A673 (cell line): Measurements from ENCODE around the gene ECHS1. TPM values are rescaled to one million over a fixed set of nuclear protein-coding genes. Genes with fewer than 3 reads are reported as not detected.

Experiments used
- BruUV-seq: library from RNA; stranded (reverse); fragments of 400-500 nt; replicated peaks from 2 replicates; lab custom pipeline; 2021; lab: Mats Ljungman, UMichigan
- CTCF ChIA-PET: fragments of 300-600 bp; sonication (Branson Sonifier 250); formaldehyde crosslinking; loops from one replicate; lab custom pipeline; 2022; ENCODE audit warnings: antibody characterized with exemption; lab: Charles Lee
- POLR2A ChIA-PET: fragments of 300-600 bp; sonication (Branson Sonifier 250); formaldehyde crosslinking; loops from one replicate; lab custom pipeline; 2022; ENCODE audit warnings: antibody characterized with exemption; ENCODE audit not compliant: low non-redundant PET; lab: Charles Lee
- DNase-seq: peaks from one replicate; pipeline ENCODE4 v3.0.0-alpha.2; 2015; ENCODE audit warnings: low spot score
- H3K27ac ChIP-seq: fragments of 200-600 bp; sonication (generic); 2 replicates; pipeline ENCODE4 v1.5.1; 2016; ENCODE audit warnings: mixed run types, low read depth, mild to moderate bottlenecking, mixed read lengths, antibody characterized with exemption, low read length; ENCODE audit not compliant: poor library complexity, severe bottlenecking
- H3K27me3 ChIP-seq: fragments of 200-600 bp; sonication (generic); replicated peaks from 2 replicates; pipeline ENCODE4 v1.6.1; 2017; ENCODE audit warnings: mixed run types, low read depth, mild to moderate bottlenecking, mixed read lengths, antibody characterized with exemption, low read length; ENCODE audit not compliant: insufficient read depth, poor library complexity
- H3K36me3 ChIP-seq: fragments of 200-600 bp; sonication (generic); 2 replicates; pipeline ENCODE4 v1.6.1; 2016; ENCODE audit warnings: mixed run types, mild to moderate bottlenecking, mixed read lengths, antibody characterized with exemption, low read length; ENCODE audit not compliant: insufficient read depth, poor library complexity, severe bottlenecking
- H3K4me1 ChIP-seq: fragments of 200-600 bp; sonication (generic); 2 replicates; pipeline ENCODE4 v1.6.1; 2017; ENCODE audit warnings: mixed run types, mild to moderate bottlenecking, mixed read lengths, antibody characterized with exemption, low read length; ENCODE audit not compliant: insufficient read depth, poor library complexity, severe bottlenecking
- H3K4me3 ChIP-seq: fragments of 200-600 bp; sonication (generic); 2 replicates; pipeline ENCODE4 v1.5.1; 2016; ENCODE audit warnings: low read depth, mixed run types, mild to moderate bottlenecking, mixed read lengths, low read length; ENCODE audit not compliant: poor library complexity, severe bottlenecking
- H3K9me3 ChIP-seq: fragments of 200-600 bp; sonication (generic); 2 replicates; pipeline ENCODE4 v1.6.1; 2016; ENCODE audit warnings: mixed run types, low read depth, mild to moderate bottlenecking, mixed read lengths, antibody characterized with exemption, low read length; ENCODE audit not compliant: poor library complexity, severe bottlenecking
- CTCF ChIP-seq: fragments of 300-800, 200-600 bp; sonication (generic); conservative IDR thresholded peaks from 2 replicates; pipeline ENCODE4 v1.5.1; 2017; ENCODE audit warnings: low read depth, mild to moderate bottlenecking, antibody characterized with exemption, low read length, moderate library complexity, mixed read lengths
- EZH2 ChIP-seq: fragments of 200-600 bp; sonication (generic); IDR thresholded peaks from 2 replicates; pipeline ENCODE4 v1.6.1; 2017; ENCODE audit warnings: borderline replicate concordance, low read depth, mild to moderate bottlenecking, mixed read lengths, antibody characterized with exemption, low read length; ENCODE audit not compliant: poor library complexity, severe bottlenecking
- intact Hi-C: fragments of 100-400 bp; cut with micrococcal nuclease; formaldehyde crosslinking; loops from one replicate; pipeline ENCODE4 v1.10.0; 2022; ENCODE audit not compliant: unreplicated experiment
- total RNA-seq: library from RNA; stranded (reverse); gene quantifications from 2 replicates; pipeline ENCODE4 v1.2.3, GENCODE V29; 2021

ECHS1 gene
- total RNA-seq, 1 experiment from 2014 or later = 96.3 TPM

- POLR2A ChIA-PET = no interaction called here
- Histone ChIP-seq H3K4me1 (peaks cover 4% of the 10 kb centered on the region), H3K36me3 (peaks cover 29% of the 10 kb centered on the region), H3K4me3 (peak within 1 kb of the TSS; percentile 84), H3K9me3 (no peaks in the 10 kb centered on the region), H3K27ac (peak within 1 kb of the TSS; percentile 87), H3K27me3 (no peaks in the 10 kb centered on the region)
- TF ChIP-seq EZH2 = no peak
- peak; percentile 96 for DNase-seq
- CTCF ChIA-PET = no interaction called here
- BruUV-seq = no TSS peak
- intact Hi-C loops = no loop called here
Observed at GRCh38 chr10:133394064-133394663, 21.0 kb upstream of the ECHS1 start, which contains the start of gene MTG1. Gene MTG1, plus strand, starts transcription at chr10:133394157. Its CDS starts 64 bp downstream, at chr10:133394221.

- Histone ChIP-seq H3K4me3 (peak overlapping the region; percentile 84), H3K27me3 (no peaks in the 10 kb centered on the region), H3K27ac (peak overlapping the region; percentile 87), H3K4me1 (peaks cover 4% of the 10 kb centered on the region), H3K9me3 (no peaks in the 10 kb centered on the region), H3K36me3 (peaks cover 22% of the 10 kb centered on the region)
- TF ChIP-seq EZH2 (no peak), CTCF (no peak)
- POLR2A ChIA-PET = no interaction called here
- BruUV-seq = no TSS peak
- DNase-seq = no peak
- CTCF ChIA-PET = no interaction called here
- intact Hi-C loops = no loop called here
Observed at GRCh38 chr10:133393401-133394063, 20.4 kb upstream of the ECHS1 start.

GRCh38 chr10:133391761-133392518, 18.8 kb upstream of the ECHS1 start:
- no TSS peak for BruUV-seq
- intact Hi-C loops = no loop called here
- ChIA-PET POLR2A (no interaction called here), CTCF (no interaction called here)
- peaks cover 4% of the 10 kb centered on the region for H3K4me1 ChIP-seq
- H3K9me3 ChIP-seq = no peaks in the 10 kb centered on the region
- no peak for TF ChIP-seq EZH2
- TF ChIP-seq CTCF = no peak
- peaks cover 12% of the 10 kb centered on the region for H3K36me3 ChIP-seq
- no peak overlapping the region for H3K4me3 ChIP-seq
- no peak overlapping the region for H3K27ac ChIP-seq
- H3K27me3 ChIP-seq = no peaks in the 10 kb centered on the region
- DNase-seq = no peak
